GM12872 (cell line): ENCODE data around the gene KLHL7.

ENCODE experiments used
- CTCF ChIP-seq: IDR thresholded peaks from 3 replicates; pipeline ENCODE4 v1.5.1; 2011; ENCODE audit warnings: low read depth, mild to moderate bottlenecking, low read length, moderate library complexity; ENCODE audit not compliant: insufficient read depth

Gene KLHL7

GRCh38 chr7:23212395-23212794, 106.8 kb downstream of the KLHL7 start:
- no peak for TF ChIP-seq CTCF

DNA sequence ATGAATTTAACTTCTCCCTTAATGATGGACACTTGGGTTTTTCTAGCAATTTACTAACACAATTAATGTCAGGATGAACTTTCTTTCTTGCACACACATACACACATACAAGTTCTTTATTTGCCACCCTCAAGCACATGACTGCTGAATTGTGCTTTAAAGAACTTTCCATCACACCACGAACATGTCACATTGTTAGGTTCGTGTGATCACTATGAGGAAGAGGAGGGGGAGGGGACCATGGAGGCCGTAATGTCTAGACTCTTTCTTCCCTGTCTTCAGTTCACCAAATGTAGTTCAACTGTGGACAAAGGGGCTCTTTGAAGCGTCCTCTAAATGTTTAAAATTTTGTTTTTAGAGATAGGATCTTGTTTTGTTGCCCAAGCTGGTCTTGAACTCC, 107.3 kb downstream of the KLHL7 start:
- TF ChIP-seq CTCF = no peak

- TF ChIP-seq CTCF = no peak
Observed at GRCh38 chr7:23213755-23214154, 108.2 kb downstream of the KLHL7 start.

GRCh38 chr7:23214423-23214822, 108.8 kb downstream of the KLHL7 start:
- no peak for TF ChIP-seq CTCF

DNA sequence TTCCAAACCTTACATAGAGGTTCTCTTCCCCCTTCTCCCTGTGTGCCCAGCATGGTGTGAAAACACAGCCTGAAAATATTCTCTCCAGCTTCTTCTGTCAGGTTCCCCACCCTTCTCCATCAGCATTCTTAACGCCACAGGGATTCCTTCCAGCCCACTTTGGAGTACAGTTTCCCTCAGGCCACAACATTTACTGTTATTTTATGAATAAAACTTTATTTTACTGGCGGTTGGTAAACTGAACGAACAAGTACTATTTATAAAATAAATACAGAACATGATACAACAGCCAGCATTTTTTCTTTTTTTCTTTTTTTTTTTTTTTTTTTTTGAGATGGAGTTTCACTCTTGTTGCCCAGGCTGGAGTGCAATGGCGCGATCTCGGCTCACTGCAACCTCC, 109.4 kb downstream of the KLHL7 start:
- TF ChIP-seq CTCF = no peak

DNA sequence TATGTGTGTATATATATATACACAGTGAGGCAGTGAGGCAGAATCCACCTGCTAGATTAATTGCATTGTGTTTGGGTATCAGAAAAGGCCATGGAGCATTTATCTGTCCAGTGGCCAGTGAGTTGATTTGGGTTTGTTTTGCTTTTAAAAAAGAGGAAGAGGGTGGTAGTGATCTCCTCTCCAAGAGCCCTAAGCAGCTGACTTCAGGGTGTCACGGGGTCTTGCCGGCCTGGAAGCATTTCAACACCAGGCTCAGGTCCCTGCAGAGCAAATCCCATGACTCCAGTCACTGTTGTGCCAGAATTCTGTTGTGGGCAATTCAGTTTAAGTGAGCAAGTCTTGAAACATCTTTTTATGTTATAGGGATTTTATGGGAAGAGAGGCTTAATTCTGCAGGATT, 110.4 kb downstream of the KLHL7 start:
- TF ChIP-seq CTCF = no peak

- no peak for TF ChIP-seq CTCF
Observed at GRCh38 chr7:23218196-23218595, 112.6 kb downstream of the KLHL7 start.
